H1 (cell line): Measurements from ENCODE around the gene CCDC102A. TPM values are rescaled to one million over a fixed set of nuclear protein-coding genes. Genes with fewer than 3 reads are reported as not detected.

ENCODE experiments used
- CTCF ChIA-PET: fragments of 300-600 bp; sonication (Branson Sonifier 250); formaldehyde crosslinking; loops from one replicate; lab custom pipeline; 2021; ENCODE audit not compliant: partially characterized antibody; lab: Charles Lee
- POLR2A ChIA-PET: fragments of 300-600 bp; sonication (Branson Sonifier 250); formaldehyde crosslinking; loops from one replicate; lab custom pipeline; 2021; ENCODE audit warnings: inconsistent platforms; ENCODE audit not compliant: partially characterized antibody; lab: Charles Lee
- DNase-seq, 2 experiments: peaks; one replicate each; pipeline versions ENCODE4 v3.0.0 to v3.0.0-alpha.2; 2010 to 2022; ENCODE audit warnings: low spot score in 2 of 2, low read depth in 1 of 2, mixed read lengths in 1 of 2
- FAIRE-seq: peaks from 2 replicates; lab custom pipeline; 2011; peaks lifted over from hg19 to GRCh38; lab: Jason Lieb, UNC
- H2AFZ ChIP-seq: 2 replicates; pipeline ENCODE4 v1.8.1; 2012; ENCODE audit warnings: low read length, inconsistent platforms
- H2AK5ac ChIP-seq: 2 replicates; pipeline ENCODE4 v1.6.1; 2013; ENCODE audit warnings: low read depth, low read length
- H2BK120ac ChIP-seq: replicated peaks from 2 replicates; pipeline ENCODE3; 2013; ENCODE audit warnings: low read depth, low read length, inconsistent platforms
- H2BK12ac ChIP-seq: 2 replicates; pipeline ENCODE4 v1.6.1; 2013; ENCODE audit warnings: low read depth, low read length
- H2BK15ac ChIP-seq: 2 replicates; pipeline ENCODE4 v1.6.1; 2013; ENCODE audit warnings: low read length
- H2BK20ac ChIP-seq: 2 replicates; pipeline ENCODE4 v1.6.1; 2013; ENCODE audit warnings: low read length
- H2BK5ac ChIP-seq: 2 replicates; pipeline ENCODE4 v1.6.1; 2013; ENCODE audit warnings: low read depth, low read length
- H3K14ac ChIP-seq: 2 replicates; pipeline ENCODE4 v1.6.1; 2013; ENCODE audit warnings: inconsistent platforms; ENCODE audit not compliant: insufficient read length
- H3K18ac ChIP-seq: 2 replicates; pipeline ENCODE4 v1.6.1; 2013; ENCODE audit warnings: low read length; ENCODE audit errors: extremely low read depth
- H3K23ac ChIP-seq: 2 replicates; pipeline ENCODE4 v1.6.1; 2013; ENCODE audit warnings: inconsistent platforms; ENCODE audit not compliant: insufficient read length
- H3K23me2 ChIP-seq: 2 replicates; pipeline ENCODE4 v1.6.1; 2013; ENCODE audit warnings: low read depth, low read length
- H3K27ac ChIP-seq: 2 replicates; pipeline ENCODE4 v1.6.1; 2011; ENCODE audit warnings: low read depth, low read length, inconsistent platforms
- H3K27me3 ChIP-seq, 4 experiments: replicated peaks in 1 of 4; 1 replicate in 1 of 4; 2 replicates in 3 of 4; pipeline versions ENCODE4 v1.6.1 to v1.8.1; 2011 to 2013; ENCODE audit warnings: low read length in 3 of 4, mild to moderate bottlenecking in 3 of 4, inconsistent platforms in 2 of 4, mixed read lengths in 2 of 4, moderate library complexity in 1 of 4; ENCODE audit not compliant: control insufficient read depth in 3 of 4, insufficient read depth in 3 of 4; ENCODE audit errors: extremely low read depth in 1 of 4
- H3K36me3 ChIP-seq, 4 experiments: 2 replicates each; pipeline versions ENCODE4 v1.6.1 to v1.8.1; 2011 to 2013; ENCODE audit warnings: mild to moderate bottlenecking in 4 of 4, low read length in 3 of 4, moderate library complexity in 2 of 4, control low read depth in 1 of 4, inconsistent platforms in 1 of 4; ENCODE audit not compliant: insufficient read depth in 4 of 4, control insufficient read depth in 2 of 4
- H3K4ac ChIP-seq: replicated peaks from 2 replicates; pipeline ENCODE3; 2013; ENCODE audit warnings: low read length, low read depth, mixed read lengths, inconsistent platforms; ENCODE audit not compliant: insufficient read length
- H3K4me1 ChIP-seq, 4 experiments: replicated peaks in 1 of 4; 1 replicate in 1 of 4; 2 replicates in 3 of 4; pipeline versions ENCODE4 v1.6.1 to v1.8.1; 2011 to 2013; ENCODE audit warnings: low read length in 3 of 4, inconsistent platforms in 2 of 4, mixed read lengths in 1 of 4; ENCODE audit not compliant: insufficient read depth in 4 of 4, control insufficient read depth in 3 of 4
- H3K4me2 ChIP-seq, 2 experiments: 2 replicates each; pipeline versions ENCODE4 v1.6.1 to v1.8.1; 2011 to 2013; ENCODE audit warnings: low read depth in 2 of 2, low read length in 2 of 2, control low read depth in 1 of 2, inconsistent platforms in 1 of 2, mild to moderate bottlenecking in 1 of 2; ENCODE audit not compliant: insufficient read depth in 1 of 2
- H3K4me3 ChIP-seq, 4 experiments: fragments of 200-600, 300-600 bp in 1 of 4; sonication (generic), shearing (Covaris generic), sonication (Bioruptor Twin) in 1 of 4; 2 replicates each; pipeline versions ENCODE4 v1.5.1 to v1.8.1; 2011 to 2016; ENCODE audit warnings: low read length in 4 of 4, low read depth in 3 of 4, control low read depth in 2 of 4, inconsistent platforms in 2 of 4, mild to moderate bottlenecking in 2 of 4, mixed read lengths in 1 of 4, moderate library complexity in 1 of 4; ENCODE audit not compliant: insufficient read depth in 2 of 4; ENCODE audit errors: extremely low read depth in 1 of 4
- H3K56ac ChIP-seq: replicated peaks from 2 replicates; pipeline ENCODE3; 2013; ENCODE audit warnings: low read depth, mild to moderate bottlenecking, mixed read lengths, low read length, inconsistent platforms; ENCODE audit not compliant: insufficient read length
- H3K79me1 ChIP-seq: 2 replicates; pipeline ENCODE4 v1.6.1; 2013; ENCODE audit warnings: low read depth, low read length, control low read depth
- H3K79me2 ChIP-seq, 2 experiments: 2 replicates each; pipeline versions ENCODE4 v1.6.1 to v1.8.1; 2012 to 2013; ENCODE audit warnings: low read length in 2 of 2, mild to moderate bottlenecking in 2 of 2, inconsistent platforms in 1 of 2; ENCODE audit not compliant: insufficient read depth in 2 of 2, control insufficient read depth in 1 of 2
- H3K9ac ChIP-seq, 4 experiments: replicated peaks in 1 of 4; 1 replicate in 1 of 4; 2 replicates in 3 of 4; pipeline versions ENCODE4 v1.6.1 to v1.8.1; 2011 to 2013; ENCODE audit warnings: low read depth in 3 of 4, low read length in 3 of 4, control low read depth in 2 of 4, mild to moderate bottlenecking in 2 of 4, moderate library complexity in 2 of 4, inconsistent platforms in 1 of 4; ENCODE audit errors: extremely low read depth in 1 of 4
- H3K9me3 ChIP-seq, 2 experiments: 2 replicates each; pipeline versions ENCODE4 v1.6.1 to v1.8.1; 2012 to 2013; ENCODE audit warnings: mild to moderate bottlenecking in 2 of 2, moderate library complexity in 2 of 2, control low read depth in 1 of 2, inconsistent platforms in 1 of 2, low read depth in 1 of 2, low read length in 1 of 2, mixed read lengths in 1 of 2; ENCODE audit not compliant: insufficient read depth in 2 of 2
- H4K20me1 ChIP-seq, 2 experiments: replicated peaks in 1 of 2; 2 replicates each; pipeline versions ENCODE3 to v1.8.1; 2011 to 2013; ENCODE audit warnings: inconsistent platforms in 2 of 2, low read length in 2 of 2, mild to moderate bottlenecking in 1 of 2; ENCODE audit not compliant: insufficient read depth in 2 of 2, control insufficient read depth in 1 of 2
- H4K5ac ChIP-seq: 2 replicates; pipeline ENCODE4 v1.6.1; 2013; ENCODE audit warnings: low read length, low read depth, mixed read lengths, inconsistent platforms; ENCODE audit not compliant: insufficient read length
- H4K8ac ChIP-seq: 2 replicates; pipeline ENCODE4 v1.8.0; 2013; ENCODE audit warnings: mild to moderate bottlenecking, moderate library complexity, low read length, inconsistent platforms; ENCODE audit not compliant: insufficient read depth; ENCODE audit errors: extremely low read depth
- H4K91ac ChIP-seq: replicated peaks from 2 replicates; pipeline ENCODE3; 2013; ENCODE audit warnings: low read length, mixed read lengths, inconsistent platforms; ENCODE audit not compliant: insufficient read length
- BCL11A ChIP-seq, 2 experiments: IDR thresholded peaks; one replicate each; pipeline ENCODE4 v1.6.1; 2011; ENCODE audit warnings: low read depth in 2 of 2, low read length in 2 of 2, mild to moderate bottlenecking in 2 of 2
- HDAC6 ChIP-seq: IDR thresholded peaks from one replicate; pipeline ENCODE4 v1.7.1; 2012; ENCODE audit warnings: low read depth, mild to moderate bottlenecking, inconsistent platforms, low read length, moderate library complexity
- JUN ChIP-seq: IDR thresholded peaks from 2 replicates; pipeline ENCODE4 v1.6.1; 2011; ENCODE audit warnings: low read depth, mild to moderate bottlenecking, improper control_type of control experiment, low read length
- MAFK ChIP-seq: IDR thresholded peaks from 2 replicates; pipeline ENCODE4 v1.6.1; 2012; ENCODE audit warnings: low read depth, mild to moderate bottlenecking, improper control_type of control experiment, low read length
- POLR2AphosphoS5 ChIP-seq: IDR thresholded peaks from 2 replicates; pipeline ENCODE4 v1.6.1; 2011; ENCODE audit warnings: low read depth, low read length
- RNF2 ChIP-seq: fragments of 200-900, 300-1000 bp; sonication (generic); IDR thresholded peaks from 2 replicates; pipeline ENCODE4 v1.7.1; 2016; ENCODE audit warnings: borderline replicate concordance, low read depth, mild to moderate bottlenecking, antibody characterized with exemption, low read length; ENCODE audit not compliant: poor library complexity, severe bottlenecking; ENCODE audit errors: missing control alignments
- SUZ12 ChIP-seq: fragments of 200-600 bp; sonication (generic); IDR thresholded peaks from 2 replicates; pipeline ENCODE4 v1.6.1; 2012; ENCODE audit warnings: mild to moderate bottlenecking, inconsistent platforms, low read length, moderate library complexity, mixed read lengths
- YY1 ChIP-seq: IDR thresholded peaks from 2 replicates; pipeline ENCODE4 v1.6.1; 2011; ENCODE audit warnings: low read depth, mild to moderate bottlenecking, low read length
- ZNF274 ChIP-seq: IDR thresholded peaks from 2 replicates; pipeline ENCODE4 v1.7.0; 2012; ENCODE audit warnings: low read length, borderline replicate concordance; ENCODE audit errors: extremely low read depth
- WGBS, 2 experiments: shearing (Covaris generic) in 1 of 2; methylation state at CpG; one replicate each; pipeline versions ENCODE4 v1.1.6 to v1.1.7; 2013 to 2015; ENCODE audit warnings: low lambda C conversion rate in 2 of 2, mixed read lengths in 2 of 2, inconsistent platforms in 1 of 2, low coverage in 1 of 2, missing lambda C conversion rate in 1 of 2; ENCODE audit not compliant: insufficient replicate concordance in 2 of 2, insufficient coverage in 1 of 2, insufficient read length in 1 of 2; ENCODE audit errors: extremely low coverage in 1 of 2, missing lambda C conversion rate in 1 of 2; 5-methylcytosine and 5-hydroxymethylcytosine counted together
- polyA plus RNA-seq, 7 experiments: library from polyadenylated mRNA; depleted of rRNA in 3 of 7; stranded (reverse) in 5 of 7; unstranded in 2 of 7; fragments of >200 nt in 5 of 7; fragments of 200-250 nt in 2 of 7; gene quantifications; 1 replicate in 5 of 7; 2 replicates in 1 of 7; 4 replicates in 1 of 7; pipeline versions ENCODE4 v1.2.1 to v1.2.3, GENCODE V29; 2011 to 2013; ENCODE audit warnings: missing spikeins in 2 of 7, mixed read lengths in 2 of 7
- total RNA-seq: library from RNA; stranded (reverse); fragmentation: NEBNext Ultra II Directional; extraction: Animal tissue kit (Norgen Biotek cat#: 25700); gene quantifications from 2 replicates; pipeline ENCODE4 v1.2.1, GENCODE V29; 2021
- TF ChIP-seq, protein P1 (sequence below): IDR thresholded peaks from 2 replicates; pipeline ENCODE4 v1.6.1; 2012; ENCODE audit warnings: inconsistent platforms

The CCDC102A gene
- total and polyA plus RNA-seq, 2 of the 8 experiments (the other 6 are each of a cell fraction or from before 2014, with no cell fraction given), result 4.0 to 7.5 TPM

DNA sequence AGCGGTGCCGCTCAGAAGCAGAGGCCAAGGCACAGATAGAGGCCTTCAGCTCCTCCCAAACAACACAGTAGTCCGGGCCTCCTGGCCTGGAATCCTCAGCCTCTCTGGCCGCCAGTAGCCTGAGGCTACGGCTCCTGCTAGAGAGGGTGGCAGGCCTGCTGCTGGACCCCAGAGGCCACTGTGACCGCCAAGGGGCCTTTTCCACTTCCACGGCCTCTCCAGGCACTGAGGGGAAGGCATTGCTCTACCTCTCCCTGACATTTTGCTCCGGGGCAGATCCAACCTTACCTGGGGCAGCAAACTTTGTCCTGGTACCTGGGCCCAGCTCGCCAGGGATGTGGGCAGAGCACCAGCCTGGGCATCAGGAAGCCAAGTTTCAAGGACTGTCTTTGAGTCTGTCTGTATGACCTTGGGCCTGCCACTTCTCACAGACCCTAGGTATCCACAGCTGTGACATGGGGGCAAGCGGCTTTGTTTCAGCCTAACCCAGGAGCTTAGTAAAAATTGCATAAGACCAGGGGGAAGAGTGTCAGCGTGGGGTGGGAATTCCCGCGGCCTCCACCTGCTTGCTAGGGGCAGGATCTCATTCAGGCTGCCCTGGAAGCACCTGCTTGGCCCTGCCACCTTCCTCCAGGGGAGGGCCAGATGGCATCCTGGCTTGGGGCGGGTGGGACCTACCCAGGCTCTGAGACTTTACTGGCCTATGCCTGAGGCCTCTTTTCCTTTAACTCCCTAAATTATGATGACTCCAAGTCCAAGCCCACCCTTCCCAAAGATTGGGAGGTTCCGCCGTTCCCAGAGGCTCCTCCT, 39.3 kb upstream of the CCDC102A start:
- no peak overlapping the region for H4K91ac ChIP-seq
- H3K56ac ChIP-seq, result no peak overlapping the region
- CTCF ChIA-PET, result interaction anchor here (0.6 to 5.2 kb wide), 58 partner anchors 10 to 789 kb away, joined by 3 to 88 read pairs (median 6); partner anchors contain the start of genes ADGRG3, ADGRG5 and KATNB1
- H2BK20ac ChIP-seq, result no peak overlapping the region
- no peak overlapping the region for H2BK5ac ChIP-seq
- H2BK12ac ChIP-seq, result no peak overlapping the region
- H3K4ac ChIP-seq, result no peak overlapping the region
- H3K4me3 ChIP-seq, result no peak overlapping the region
- H3K9me3 ChIP-seq, result no peaks in the 10 kb centered on the region
- no peak overlapping the region for H3K23ac ChIP-seq
- 90% methylated on average over 16 of the region's 16 CpGs; no CpG with 5 or more reads in 1 of the 2 experiments for WGBS, 2 experiments
- no peaks in the 10 kb centered on the region for H3K79me2 ChIP-seq
- no peaks in the 10 kb centered on the region; a peak in 1 of 8 replicates for H3K36me3 ChIP-seq
- POLR2A ChIA-PET, result interaction anchor here (0.8 to 1.6 kb wide), 4 partner anchors 8 to 161 kb away, joined by 3 to 4 read pairs (median 3); partner anchors contain the start of gene ADGRG5
- H3K4me2 ChIP-seq, result no peak overlapping the region
- H4K8ac ChIP-seq, result no peak overlapping the region
- no peaks in the 10 kb centered on the region for H3K79me1 ChIP-seq
- no peaks in the 10 kb centered on the region for H3K23me2 ChIP-seq
- no peak overlapping the region for H3K27ac ChIP-seq
- no peak overlapping the region for H2AK5ac ChIP-seq
- DNase-seq, result no peak
- no peak overlapping the region for H2BK120ac ChIP-seq
- H3K9ac ChIP-seq, result no peak overlapping the region
- FAIRE-seq, result no peak
- peaks cover 0 to 2% (median 0%) of the 10 kb centered on the region in 4 experiments; a peak in 2 of 7 replicates for H3K27me3 ChIP-seq
- no peak overlapping the region for H2AFZ ChIP-seq
- no peak overlapping the region for H3K14ac ChIP-seq
- H4K5ac ChIP-seq, result no peak overlapping the region
- H4K20me1 ChIP-seq, result no peaks in the 10 kb centered on the region
- no peak overlapping the region for H2BK15ac ChIP-seq
- no peak overlapping the region for H3K18ac ChIP-seq
- H3K4me1 ChIP-seq, result no peaks in the 10 kb centered on the region; a peak in 1 of 7 replicates
- no peak for TF ChIP-seq YY1
- TF ChIP-seq, protein P1, sequence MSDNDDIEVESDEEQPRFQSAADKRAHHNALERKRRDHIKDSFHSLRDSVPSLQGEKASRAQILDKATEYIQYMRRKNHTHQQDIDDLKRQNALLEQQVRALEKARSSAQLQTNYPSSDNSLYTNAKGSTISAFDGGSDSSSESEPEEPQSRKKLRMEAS, result no peak
- TF ChIP-seq HDAC6, result no peak
- TF ChIP-seq RNF2, result no peak
- no peak for TF ChIP-seq SUZ12
- no peak for TF ChIP-seq MAFK
- TF ChIP-seq ZNF274, result no peak
- TF ChIP-seq JUN, result no peak
- TF ChIP-seq POLR2AphosphoS5, result no peak
- no peak for TF ChIP-seq BCL11A (IDR thresholded peaks at IDR 0.05; ENCODE audit: low read depth in 2 of 2, low read length in 2 of 2)
